EL (cell line): ENCODE data around the gene OMG.
A peak's percentile ranks its signal among the peaks of the same experiment; 100 is the strongest.
"Not testable (repeated sequence)": the region's sequence is repeated elsewhere in the genome, so short reads cannot be mapped to it uniquely, and the experiment has no call there.

Experiments
- DNase-seq: peaks from one replicate; pipeline ENCODE4 v3.0.0-alpha.2; 2016

Gene OMG, protein sequence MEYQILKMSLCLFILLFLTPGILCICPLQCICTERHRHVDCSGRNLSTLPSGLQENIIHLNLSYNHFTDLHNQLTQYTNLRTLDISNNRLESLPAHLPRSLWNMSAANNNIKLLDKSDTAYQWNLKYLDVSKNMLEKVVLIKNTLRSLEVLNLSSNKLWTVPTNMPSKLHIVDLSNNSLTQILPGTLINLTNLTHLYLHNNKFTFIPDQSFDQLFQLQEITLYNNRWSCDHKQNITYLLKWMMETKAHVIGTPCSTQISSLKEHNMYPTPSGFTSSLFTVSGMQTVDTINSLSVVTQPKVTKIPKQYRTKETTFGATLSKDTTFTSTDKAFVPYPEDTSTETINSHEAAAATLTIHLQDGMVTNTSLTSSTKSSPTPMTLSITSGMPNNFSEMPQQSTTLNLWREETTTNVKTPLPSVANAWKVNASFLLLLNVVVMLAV

DNA sequence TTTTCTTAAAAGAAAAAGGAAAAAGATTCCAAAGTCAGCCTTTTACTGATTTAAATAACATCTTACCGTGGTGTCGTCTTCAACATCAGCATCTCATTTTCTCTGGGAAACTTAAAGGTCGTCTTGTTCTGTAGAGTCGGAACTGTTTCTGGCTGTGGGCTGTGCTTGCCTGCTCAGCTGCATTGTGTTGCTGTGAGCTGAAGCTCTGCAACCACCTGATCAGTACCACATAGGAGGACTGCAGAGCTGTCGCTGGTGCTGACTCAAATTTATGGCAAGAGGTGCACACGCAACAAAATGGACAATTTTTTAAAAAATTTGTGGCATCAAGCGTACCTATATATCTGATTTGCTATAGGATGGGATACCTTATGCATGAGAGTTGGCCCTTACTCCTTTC is at the start of gene OMG:
Gene OMG, minus strand, starts transcription at position 150 of the 400 bp plus-strand sequence. CDS start 908 bp downstream, outside the sequence.
- no peak for DNase-seq

DNA sequence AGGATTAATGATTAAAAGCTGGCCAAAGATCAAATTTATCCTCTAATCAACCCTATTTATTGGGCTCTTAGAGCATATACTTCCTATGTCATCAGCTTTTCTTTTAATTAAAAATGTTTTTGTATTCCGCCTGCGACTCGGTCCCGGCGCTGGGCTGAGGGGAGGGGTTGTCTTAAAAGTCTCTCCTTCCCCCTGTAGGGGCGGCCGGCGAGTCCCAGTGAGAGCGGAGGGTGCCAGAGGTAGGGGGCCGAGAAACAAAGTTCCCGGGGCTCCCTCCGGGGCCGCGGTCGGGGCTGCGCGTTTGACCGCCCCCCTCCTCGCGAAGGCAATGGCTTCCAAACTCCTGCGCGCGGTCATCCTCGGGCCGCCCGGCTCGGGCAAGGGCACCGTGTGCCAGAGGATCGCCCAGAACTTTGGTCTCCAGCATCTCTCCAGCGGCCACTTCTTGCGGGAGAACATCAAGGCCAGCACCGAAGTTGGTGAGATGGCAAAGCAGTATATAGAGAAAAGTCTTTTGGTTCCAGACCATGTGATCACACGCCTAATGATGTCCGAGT is 48.2 kb upstream of the OMG start:
- not testable (repeated sequence) for DNase-seq

DNA sequence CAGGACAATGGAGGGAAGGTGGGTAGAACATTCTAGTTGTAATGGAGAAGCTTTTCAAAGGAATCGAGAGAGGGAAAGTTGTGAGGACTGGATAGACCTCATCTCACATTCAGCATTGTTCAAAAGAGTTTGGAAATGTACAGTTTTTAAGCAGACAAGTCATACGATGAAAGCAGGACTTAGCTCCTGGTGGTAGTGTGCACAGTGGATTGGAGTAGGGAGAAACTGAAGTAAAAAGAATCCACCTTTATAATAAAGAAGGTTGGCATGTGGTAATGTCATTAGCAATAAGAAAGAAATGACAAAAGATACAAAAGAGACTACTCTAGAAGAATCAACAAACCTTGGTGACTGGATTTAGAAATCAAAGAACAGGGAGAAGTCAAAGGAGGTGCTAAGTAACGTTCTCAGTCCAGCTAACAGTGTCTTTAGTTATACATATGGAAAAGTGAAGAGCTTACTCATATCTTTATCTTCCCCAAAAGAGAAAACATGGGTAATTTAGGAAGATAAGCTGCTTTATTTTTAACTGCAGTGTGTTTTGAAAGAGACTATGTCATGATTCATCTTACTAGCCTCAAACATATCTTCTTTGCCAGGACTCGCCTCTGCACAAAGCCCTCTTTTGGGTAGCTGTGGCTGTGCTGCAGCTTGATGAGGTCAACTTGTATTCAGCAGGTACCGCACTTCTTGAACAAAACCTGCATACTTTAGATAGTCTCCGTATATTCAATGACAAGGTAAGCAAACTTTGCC is 43.0 kb upstream of the OMG start:
- peak; percentile 70 for DNase-seq

DNA sequence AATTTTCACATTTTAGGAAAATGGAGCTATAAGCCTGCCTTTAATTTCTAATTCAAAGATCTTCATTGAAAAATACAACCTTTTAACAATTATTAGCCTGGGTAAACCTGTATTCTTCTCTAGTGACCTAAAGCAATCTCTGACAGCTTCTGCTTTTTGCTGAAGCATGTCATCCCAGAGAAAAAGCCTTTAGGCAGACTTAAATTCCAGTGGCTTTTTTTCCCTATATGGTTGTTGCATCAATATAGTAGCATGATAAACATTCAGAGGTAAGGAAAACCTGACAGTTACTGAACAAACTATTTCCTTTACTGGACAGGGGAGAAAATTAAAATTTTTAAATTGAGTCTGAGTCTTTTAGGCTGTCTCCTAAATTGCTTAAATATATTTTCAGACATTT is 32.2 kb upstream of the OMG start:
- peak; percentile 59 for DNase-seq

DNA sequence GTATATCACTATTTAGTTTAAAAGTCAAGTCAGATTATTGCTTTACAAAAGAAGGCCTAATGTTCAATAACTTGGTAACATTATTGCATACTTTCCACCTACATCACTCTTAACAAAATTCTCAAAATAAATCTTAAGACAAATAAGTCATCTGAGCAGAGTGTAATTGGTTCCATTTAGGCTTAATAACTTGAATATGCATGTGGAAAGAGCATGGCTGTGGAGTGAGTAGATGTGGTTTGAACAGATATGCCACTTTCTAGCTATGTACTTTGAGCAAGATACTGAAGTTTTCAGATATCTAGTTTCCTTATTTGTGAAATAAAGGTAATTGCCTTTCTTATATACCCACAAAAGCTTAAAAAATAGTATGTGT is 31.1 kb upstream of the OMG start:
- peak; percentile 56 for DNase-seq

DNA sequence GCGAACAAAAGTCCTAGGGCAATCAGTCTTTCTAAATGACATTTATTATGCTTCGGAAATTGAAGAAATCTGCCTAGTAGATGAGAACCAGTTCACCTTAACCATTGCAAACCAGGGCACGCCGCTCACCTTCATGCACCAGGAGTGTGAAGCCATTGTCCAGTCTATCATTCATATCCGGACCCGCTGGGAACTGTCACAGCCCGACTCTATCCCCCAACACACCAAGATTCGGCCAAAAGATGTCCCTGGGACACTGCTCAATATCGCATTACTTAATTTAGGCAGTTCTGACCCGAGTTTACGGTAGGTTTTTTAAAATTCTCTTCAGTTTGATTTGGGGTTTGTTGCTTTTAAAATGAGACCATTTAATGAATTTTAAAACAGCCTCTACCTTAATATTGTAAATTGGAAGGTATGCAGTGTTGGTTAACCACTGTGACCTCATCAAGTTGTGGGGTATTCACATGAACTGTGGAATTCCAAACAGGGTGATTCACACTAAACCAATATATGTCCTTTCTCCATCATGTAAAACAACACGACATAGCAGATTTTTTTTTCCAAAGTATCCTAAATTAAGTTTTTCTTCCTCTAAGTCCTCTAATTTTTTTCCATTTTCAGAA is 30.6 kb upstream of the OMG start:
- peak; percentile 91 for DNase-seq

DNA sequence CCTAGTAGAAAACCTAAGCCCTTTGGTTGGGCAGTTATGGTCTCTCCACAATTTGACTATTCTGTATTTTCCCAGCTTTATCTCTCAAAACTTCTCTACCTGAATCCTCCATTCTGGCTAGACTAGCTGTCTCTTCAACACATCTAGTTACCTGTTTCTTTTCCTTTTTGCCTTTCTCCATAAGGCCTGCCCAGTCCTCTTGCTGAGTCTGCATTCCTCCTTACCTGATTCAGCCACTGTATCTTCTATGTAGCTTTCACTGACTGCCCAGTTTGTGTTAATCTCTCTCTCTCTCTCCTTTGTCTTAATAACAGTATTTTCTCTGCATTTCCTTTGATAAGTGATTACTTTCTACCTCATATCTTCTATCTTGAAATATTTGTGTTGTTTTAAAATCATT is 26.5 kb upstream of the OMG start:
- DNase-seq, result no peak

DNA sequence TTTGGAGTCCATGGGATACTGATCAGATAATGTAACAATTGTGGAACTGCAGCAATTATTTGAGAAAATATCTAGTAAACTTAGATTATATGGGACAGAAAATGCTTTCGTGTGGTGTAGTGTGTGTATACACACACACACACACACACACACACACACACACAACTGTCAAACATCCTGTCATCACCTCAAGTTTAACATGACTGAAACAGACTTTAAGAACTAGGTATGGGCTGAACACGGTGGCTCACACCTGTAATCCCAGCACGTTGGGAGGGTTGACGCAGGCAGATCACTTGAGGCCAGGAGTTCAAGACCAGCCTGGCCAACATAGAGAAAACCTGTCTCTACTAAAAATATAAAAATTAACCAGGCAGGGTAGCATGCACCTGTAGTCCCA is 24.9 kb upstream of the OMG start:
- DNase-seq, result no peak

DNA sequence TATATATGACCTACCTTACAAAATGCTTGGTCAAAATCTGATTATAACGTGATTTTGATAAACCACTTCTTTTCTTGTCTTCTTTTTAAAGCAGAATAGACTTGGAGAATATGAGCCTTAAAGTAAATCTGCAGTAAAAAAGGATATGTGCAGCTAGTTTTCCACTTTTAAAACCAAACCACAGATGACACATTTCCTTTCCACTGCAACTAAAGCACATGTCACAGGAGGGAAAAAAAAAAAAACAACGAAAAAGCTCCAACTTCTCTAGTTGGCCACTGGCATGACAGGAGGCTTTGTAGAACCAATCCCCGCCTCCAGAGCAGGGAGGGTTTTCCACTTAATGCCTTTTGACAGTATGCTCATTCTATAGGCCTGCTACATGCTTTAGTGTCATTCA is 24.4 kb upstream of the OMG start, which contains the start of gene EVI2A:
Gene EVI2A, minus strand, starts transcription at position 142 of the 400 bp plus-strand sequence. CDS start 2,609 bp downstream, outside the sequence.
- DNase-seq, result peak; percentile 85

DNA sequence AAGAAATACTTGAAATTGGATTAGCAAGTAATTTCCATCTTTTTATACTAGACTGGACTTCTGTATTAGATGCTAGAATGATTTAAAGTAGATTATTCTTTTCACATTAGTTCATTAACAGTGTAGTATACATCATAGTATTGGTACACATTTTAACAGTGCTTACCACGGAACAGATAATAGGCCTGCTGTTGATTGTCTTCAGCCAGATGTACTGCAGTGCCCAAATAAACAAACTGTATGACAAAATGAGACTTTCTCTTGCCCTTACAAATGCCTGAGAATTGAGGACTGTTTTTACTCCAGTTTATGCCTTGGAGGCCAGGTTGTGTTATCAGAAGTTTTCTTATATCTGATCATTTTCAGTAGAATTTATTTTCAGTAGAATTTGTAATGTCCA is 23.8 kb upstream of the OMG start:
- DNase-seq, result peak; percentile 17

DNA sequence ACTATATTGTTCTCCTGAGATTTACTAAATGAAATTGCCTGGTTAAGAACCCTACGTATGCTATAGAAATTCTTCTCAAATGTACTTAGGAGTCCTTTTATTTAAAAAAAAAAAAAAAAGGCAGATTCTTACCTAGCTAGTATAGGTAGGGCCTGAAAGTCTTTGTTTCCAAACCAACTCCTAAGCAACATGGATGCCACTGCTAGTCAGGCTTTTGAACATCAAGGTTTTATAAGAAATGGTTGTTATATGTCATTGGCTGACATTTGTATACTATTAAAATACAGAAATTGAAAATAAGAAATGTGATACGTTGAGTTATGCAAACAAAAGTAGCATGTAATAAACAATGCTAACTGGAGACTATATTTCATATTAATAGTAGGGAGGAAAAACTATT is 23.2 kb upstream of the OMG start:
- DNase-seq, result no peak

DNA sequence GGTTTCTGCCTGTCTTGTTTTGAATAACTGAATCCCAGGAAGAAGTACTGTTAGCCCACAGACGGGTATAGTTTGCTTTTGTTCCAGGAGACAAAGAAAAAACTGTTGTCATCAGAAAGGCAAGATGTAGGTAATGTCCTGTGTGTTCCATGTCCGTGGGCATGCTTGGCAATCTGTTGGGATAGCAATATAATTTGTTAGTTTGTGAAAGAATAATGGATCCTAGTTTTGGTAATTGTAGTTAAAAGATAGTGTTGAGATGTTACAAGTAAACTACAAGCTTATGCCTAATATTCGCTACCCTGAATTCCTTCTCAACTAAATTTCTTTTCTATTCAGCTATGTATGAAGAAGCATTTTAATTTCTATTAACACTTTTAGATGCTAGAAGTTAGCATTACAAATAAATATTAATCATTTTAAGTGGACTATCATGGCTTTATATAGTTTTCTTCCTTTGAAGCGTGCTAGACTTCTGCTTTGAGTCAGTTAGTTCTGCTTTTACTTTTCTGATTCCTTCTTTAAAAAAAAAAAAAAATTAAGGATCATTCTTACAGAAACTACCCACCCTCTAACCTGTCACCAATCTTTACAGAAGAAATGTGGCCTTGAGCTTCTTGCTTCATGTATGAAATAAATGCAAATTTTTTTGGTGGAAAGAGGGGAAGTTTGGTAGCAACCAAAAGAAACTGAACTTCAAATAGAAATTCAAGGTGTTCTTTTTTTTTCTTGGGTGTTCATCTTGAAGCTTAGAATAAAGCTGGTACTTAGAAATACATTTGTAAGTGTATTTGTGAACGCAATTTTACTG is 22.0 kb upstream of the OMG start:
- no peak for DNase-seq

DNA sequence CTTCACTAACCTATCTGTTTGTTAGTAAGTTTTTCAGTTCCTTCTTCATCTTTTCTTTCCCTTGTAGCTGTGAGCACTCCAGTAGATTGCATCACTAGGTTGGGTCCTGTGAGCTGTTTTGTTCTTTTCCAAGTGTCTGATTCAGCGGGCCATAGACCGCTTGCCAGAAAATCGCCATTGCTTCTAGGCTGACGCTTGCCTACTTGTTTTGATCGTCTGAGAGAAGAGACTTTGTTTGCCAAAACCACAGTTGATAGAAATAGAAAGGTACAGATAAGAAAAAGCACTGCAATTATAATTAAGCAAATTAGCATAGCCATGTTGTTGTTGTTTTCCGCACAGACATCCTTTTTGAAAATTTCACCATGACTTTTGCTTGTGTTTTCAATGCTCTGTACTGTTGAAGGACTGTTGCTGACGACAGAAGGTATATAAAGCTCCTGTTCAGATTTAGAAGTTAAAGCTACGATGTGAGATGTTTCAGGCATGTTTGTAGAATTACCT is 21.3 kb upstream of the OMG start:
- no peak for DNase-seq

DNA sequence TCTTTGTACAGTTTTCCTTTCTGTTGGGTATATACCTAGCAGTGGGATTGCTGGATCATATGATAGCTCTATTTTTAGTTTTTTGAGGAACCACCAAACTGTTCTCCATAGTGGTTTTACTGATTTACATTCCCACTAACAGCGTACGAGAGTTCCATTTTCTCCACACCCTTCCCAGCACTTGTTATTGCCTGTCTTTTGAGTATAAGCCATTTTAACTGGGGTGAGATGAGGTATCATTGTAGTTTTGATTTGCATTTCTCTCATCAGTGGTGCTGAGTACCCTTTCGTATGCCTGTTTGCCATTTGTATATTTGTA is 17.7 kb upstream of the OMG start:
- no peak for DNase-seq

DNA sequence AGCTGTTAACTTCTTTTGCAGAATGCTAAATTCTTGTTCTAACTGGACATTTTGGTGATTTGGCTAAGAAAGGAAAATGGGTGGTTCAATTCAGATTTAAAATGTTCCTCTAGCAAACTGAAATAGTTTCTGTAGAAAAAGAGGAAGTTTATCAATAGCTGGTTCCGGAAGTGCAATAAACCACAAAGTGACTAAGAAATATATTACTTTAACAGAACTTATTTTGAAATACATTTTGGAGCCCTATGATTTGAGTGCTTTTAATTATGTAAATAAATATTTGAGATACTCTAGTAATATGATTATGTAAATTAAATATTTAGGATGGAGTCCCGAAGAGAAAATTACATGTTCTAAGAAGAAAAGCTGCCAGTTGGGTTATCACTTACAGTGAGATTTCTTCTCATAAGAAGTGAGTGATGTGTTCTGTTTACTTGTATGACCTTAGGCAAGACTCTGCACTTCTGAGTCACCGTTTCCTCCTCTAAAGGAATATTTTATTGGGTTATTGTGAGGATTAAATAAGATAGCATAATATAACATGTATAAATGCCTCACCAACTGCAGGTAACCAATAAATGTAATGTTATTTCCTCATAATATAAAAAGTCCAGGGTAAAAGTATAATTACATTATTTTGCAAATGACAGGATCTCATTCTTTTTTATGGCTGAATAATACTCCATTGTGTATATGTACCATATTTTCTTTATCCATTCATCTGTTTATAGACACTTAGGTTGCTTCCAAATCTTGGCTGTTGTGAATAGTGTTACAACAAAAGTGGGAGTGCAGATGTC is 17.1 kb upstream of the OMG start, which contains the start of gene EVI2B:
Gene EVI2B, minus strand, starts transcription at position 73 of the 800 bp plus-strand sequence. CDS start 8,445 bp downstream, outside the sequence.
- DNase-seq, result peak; percentile 76

DNA sequence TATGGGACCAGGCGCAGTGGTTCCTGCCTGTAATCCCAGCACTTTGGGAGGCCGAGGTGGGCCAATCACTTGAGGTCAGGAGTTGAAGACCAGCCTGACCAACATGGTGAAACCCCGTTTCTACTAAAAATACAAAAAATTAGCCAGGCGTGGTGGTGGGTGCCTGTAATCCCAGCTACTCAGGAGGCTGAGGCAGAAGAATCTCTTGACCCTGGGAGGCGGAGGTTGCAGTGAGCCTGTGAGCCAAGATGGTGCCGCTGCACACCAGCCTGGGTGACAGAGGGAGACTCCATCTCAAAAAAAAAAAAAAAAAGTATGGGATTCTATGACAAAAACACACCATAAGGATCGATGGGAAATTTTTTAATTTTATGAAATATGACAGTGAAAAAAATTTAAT is 15.2 kb upstream of the OMG start:
- DNase-seq, result not testable (repeated sequence)

DNA sequence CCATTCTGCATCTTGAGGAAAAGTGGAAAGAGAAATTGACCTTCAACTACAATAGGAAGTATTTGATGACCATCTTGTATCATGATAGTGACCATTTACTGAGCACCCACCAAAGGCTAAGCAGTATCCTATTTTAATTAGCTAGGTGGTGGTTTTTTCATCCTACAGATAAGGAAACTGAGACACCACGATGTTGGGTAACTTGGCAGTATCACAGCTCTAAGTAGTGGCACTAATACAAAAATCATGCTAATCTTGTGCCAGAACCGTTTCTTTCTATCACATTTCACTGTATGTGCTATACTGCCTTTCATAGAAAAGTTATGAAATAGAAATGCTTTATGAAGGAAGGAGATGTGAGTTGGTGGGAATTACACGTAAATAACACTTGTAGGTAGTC is 14.5 kb upstream of the OMG start:
- no peak for DNase-seq

DNA sequence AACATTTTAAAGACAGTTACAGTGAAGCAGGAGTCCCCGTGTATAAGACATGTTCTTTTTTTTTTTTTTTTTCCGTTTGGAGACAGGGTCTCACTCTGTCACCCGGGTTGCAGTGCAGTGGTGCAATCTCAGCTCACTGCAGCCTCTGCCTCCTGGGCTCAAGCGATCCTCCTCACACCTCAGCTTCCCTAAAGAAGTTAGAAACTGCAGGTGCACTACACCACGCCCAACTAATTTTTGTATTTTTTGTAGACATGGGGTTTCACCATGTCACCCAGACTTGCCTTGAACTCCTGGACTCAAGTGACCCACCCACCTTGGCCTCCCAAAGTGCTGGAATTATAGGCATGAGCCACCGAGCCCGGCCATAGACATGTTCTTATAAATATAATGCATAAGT is 13.8 kb upstream of the OMG start:
- DNase-seq, result no peak

DNA sequence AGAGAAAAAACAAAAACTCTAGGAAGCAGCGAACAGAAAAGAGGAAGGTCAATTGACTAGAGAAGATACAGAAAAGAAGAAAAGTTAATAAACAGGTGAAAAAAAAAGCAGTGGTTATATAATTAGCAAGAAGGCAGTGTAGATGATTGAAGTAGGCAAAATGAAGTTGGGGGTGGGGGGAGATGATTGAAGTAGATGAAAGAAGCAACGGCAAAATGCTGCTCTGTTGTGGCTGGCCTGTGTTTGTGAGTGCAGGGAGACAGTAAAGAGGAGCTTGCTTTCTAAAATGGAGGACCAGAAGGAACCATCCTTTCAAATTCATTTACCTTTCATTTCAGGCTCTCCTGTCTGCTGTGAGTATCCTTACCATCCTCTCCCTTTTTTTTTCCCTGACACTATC is 13.2 kb upstream of the OMG start:
- DNase-seq, result no peak

DNA sequence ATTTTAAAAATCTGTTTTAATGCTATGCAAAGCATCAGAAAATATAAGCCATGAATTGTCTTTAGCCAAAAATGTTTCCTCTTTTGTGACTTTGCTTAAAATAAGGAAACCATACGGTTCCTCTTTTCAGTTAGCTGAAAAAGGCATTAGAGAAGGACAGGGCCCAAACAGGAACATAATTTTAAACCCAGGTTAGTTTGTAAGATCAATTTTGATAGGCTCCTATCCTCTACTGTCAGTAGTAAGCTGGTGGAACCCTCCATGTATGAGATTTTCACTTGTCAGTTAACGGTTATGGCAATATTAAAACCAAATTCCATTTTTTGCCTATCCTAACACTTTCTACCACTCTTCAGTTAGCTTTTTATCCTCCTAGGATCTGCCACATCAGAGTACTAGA is 12.5 kb upstream of the OMG start:
- no peak for DNase-seq
